Measurements from ENCODE around the gene APP.
"Not testable (repeated sequence)": the region's sequence is repeated elsewhere in the genome, so short reads cannot be mapped to it uniquely, and the experiment has no call there.

DNA sequence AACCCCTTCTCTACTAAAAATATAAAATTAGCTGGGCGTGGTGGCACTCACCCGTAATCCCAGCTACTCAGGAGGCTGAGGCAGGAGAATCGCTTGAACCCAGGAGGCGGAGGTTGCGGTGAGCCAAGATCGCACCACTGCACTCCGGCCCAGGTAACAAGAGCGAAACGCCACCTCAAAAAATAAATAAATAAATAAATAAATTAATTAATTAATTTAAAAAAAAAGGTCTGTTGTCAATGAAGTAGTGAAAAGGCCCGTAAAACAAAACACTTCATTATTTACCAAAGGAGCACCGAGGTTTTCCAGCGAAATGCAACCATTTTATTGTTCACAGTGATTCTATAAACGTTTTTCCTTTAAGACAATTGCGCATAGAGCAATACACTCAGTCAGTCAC lies 39.5 kb downstream of the APP start:
- TF ChIP-seq, protein P1, sequence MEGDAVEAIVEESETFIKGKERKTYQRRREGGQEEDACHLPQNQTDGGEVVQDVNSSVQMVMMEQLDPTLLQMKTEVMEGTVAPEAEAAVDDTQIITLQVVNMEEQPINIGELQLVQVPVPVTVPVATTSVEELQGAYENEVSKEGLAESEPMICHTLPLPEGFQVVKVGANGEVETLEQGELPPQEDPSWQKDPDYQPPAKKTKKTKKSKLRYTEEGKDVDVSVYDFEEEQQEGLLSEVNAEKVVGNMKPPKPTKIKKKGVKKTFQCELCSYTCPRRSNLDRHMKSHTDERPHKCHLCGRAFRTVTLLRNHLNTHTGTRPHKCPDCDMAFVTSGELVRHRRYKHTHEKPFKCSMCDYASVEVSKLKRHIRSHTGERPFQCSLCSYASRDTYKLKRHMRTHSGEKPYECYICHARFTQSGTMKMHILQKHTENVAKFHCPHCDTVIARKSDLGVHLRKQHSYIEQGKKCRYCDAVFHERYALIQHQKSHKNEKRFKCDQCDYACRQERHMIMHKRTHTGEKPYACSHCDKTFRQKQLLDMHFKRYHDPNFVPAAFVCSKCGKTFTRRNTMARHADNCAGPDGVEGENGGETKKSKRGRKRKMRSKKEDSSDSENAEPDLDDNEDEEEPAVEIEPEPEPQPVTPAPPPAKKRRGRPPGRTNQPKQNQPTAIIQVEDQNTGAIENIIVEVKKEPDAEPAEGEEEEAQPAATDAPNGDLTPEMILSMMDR (IDR thresholded peaks at IDR 0.05): not testable (repeated sequence)
- TF ChIP-seq POLR2A (IDR thresholded peaks at IDR 0.05): not testable (repeated sequence)
